GM19438 (cell line): ENCODE measurements around the gene MORN3.
"Not testable (repeated sequence)": the region's sequence is repeated elsewhere in the genome, so short reads cannot be mapped to it uniquely, and the experiment has no call there.

Experiments used
- ATAC-seq: cut with Tn5 transposase; IDR thresholded peaks from one replicate; pipeline ENCODE4 v1.9.1; 2021; ENCODE audit warnings: low read depth; ENCODE audit not compliant: unreplicated experiment

Gene MORN3

GRCh38 chr12:121693155-121693687, 23.8 kb upstream of the MORN3 start:
- ATAC-seq = no peak

- not testable (repeated sequence) for ATAC-seq
Measured at GRCh38 chr12:121692744-121693143, 23.3 kb upstream of the MORN3 start.

GRCh38 chr12:121689430-121689829, 20.0 kb upstream of the MORN3 start:
- ATAC-seq = no peak

- ATAC-seq = no peak
Measured at GRCh38 chr12:121688966-121689365, 19.5 kb upstream of the MORN3 start.

- ATAC-seq = not testable (repeated sequence)
Measured at GRCh38 chr12:121679661-121680197, 10.3 kb upstream of the MORN3 start.

- ATAC-seq = no peak
Measured at GRCh38 chr12:121678716-121679300, 9.4 kb upstream of the MORN3 start.

GRCh38 chr12:121678305-121678704, 8.9 kb upstream of the MORN3 start:
- no peak for ATAC-seq

GRCh38 chr12:121676190-121676589, 6.7 kb upstream of the MORN3 start:
- no peak for ATAC-seq

GRCh38 chr12:121673013-121673511, 3.6 kb upstream of the MORN3 start:
- no peak for ATAC-seq

GRCh38 chr12:121668750-121669520, 519 bp downstream of the MORN3 start:
- no peak for ATAC-seq

- not testable (repeated sequence) for ATAC-seq
Measured at GRCh38 chr12:121666829-121667228, 2.6 kb downstream of the MORN3 start.

GRCh38 chr12:121663610-121663929, 5.9 kb downstream of the MORN3 start:
- ATAC-seq = no peak

- not testable (repeated sequence) for ATAC-seq
Measured at GRCh38 chr12:121661353-121662105, 7.9 kb downstream of the MORN3 start.

GRCh38 chr12:121657305-121658008, 12.0 kb downstream of the MORN3 start:
- ATAC-seq = no peak

- ATAC-seq = no peak
Measured at GRCh38 chr12:121656122-121656521, 13.3 kb downstream of the MORN3 start.

GRCh38 chr12:121653999-121654398, 15.5 kb downstream of the MORN3 start:
- no peak for ATAC-seq

GRCh38 chr12:121652767-121653497, 16.5 kb downstream of the MORN3 start:
- ATAC-seq = no peak

- ATAC-seq = no peak
Measured at GRCh38 chr12:121651320-121651719, 18.1 kb downstream of the MORN3 start.

GRCh38 chr12:121649819-121650353, 19.6 kb downstream of the MORN3 start:
- ATAC-seq = no peak
